Uterus (tissue), 4 donors: ENCODE data around the gene PACRG. TPM values are rescaled to one million over a fixed set of nuclear protein-coding genes. Genes with fewer than 3 reads are reported as not detected.

Source experiments
- DNase-seq, 2 donors: peaks; one replicate each; pipeline ENCODE4 v3.0.0-alpha.2; 2019 to 2020
- H3K27ac ChIP-seq, 2 donors: fragments of 200-600 bp; sonication (generic); 1 replicate in 1 of 2; 2 replicates in 1 of 2; pipeline ENCODE4 v1.5.1; 2016 to 2018
- H3K27me3 ChIP-seq, 2 donors: fragments of 200-600 bp; sonication (generic); one replicate each; pipeline ENCODE4 v1.5.1; 2018 to 2019; ENCODE audit warnings: control low read depth in 1 of 2
- H3K36me3 ChIP-seq, 2 donors: fragments of 200-600 bp; sonication (generic); one replicate each; pipeline ENCODE4 v1.5.1; 2019; ENCODE audit warnings: control low read depth in 1 of 2
- H3K4me1 ChIP-seq, 2 donors: fragments of 200-600 bp; sonication (generic); one replicate each; pipeline ENCODE4 v1.5.1; 2018 to 2019; ENCODE audit warnings: control low read depth in 1 of 2
- H3K4me3 ChIP-seq, 2 donors: fragments of 200-600 bp; sonication (generic); 1 replicate in 1 of 2; 2 replicates in 1 of 2; pipeline ENCODE4 v1.5.1; 2018 to 2019; ENCODE audit warnings: mild to moderate bottlenecking in 1 of 2
- H3K9me3 ChIP-seq, 2 donors: fragments of 200-600 bp; sonication (generic); one replicate each; pipeline ENCODE4 v1.5.1; 2019; ENCODE audit warnings: control low read depth in 1 of 2
- CTCF ChIP-seq, 4 experiments: fragments of 200-600 bp in 2 of 4; fragments of 450-650 bp in 2 of 4; sonication (generic) in 2 of 4; IDR thresholded peaks; one replicate each; pipeline ENCODE4 v1.5.1; 2016 to 2019; ENCODE audit warnings: antibody characterized with exemption in 4 of 4, mild to moderate bottlenecking in 2 of 4, moderate library complexity in 1 of 4
- POLR2A ChIP-seq, 2 donors: fragments of 450-650 bp; IDR thresholded peaks; one replicate each; pipeline ENCODE4 v1.6.1; 2016; ENCODE audit warnings: antibody characterized with exemption in 2 of 2, mild to moderate bottlenecking in 1 of 2, moderate library complexity in 1 of 2
- intact Hi-C: fragments of 100-400 bp; cut with DNase I; formaldehyde crosslinking; loops from one replicate; pipeline ENCODE4 v1.15.1; 2023; ENCODE audit warnings: low total_unique reads
- total RNA-seq, 4 donors: library from RNA; depleted of rRNA in 3 of 4; stranded (reverse); fragments of >200 nt in 3 of 4; gene quantifications; one replicate each; pipeline versions ENCODE4 v1.1.0 to v1.2.4, GENCODE V29; 2014 to 2023
- donor health status: DM: yes; HTN: yes; CAD: no.

The PACRG gene
- total RNA-seq, 4 donors from 2014 or later, result 4.6 to 12.3 (median 7.5) TPM

DNA sequence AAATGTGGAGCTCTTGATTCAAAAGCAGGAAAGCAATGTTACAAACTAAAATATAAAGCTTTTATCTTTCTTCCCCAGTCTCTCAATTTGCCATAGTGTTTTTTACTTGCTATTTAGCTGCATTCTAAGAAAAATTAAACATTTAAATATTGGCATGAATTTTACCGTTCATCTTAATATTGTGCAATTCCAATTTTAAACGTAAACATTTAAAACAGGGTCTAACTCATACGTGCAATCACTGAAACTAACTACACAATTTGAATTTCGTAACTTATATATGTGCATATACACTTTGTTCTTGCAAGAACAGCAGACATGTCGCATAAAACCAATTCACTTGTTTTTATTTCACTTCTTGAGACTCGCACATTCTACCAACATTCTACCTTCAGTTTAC lies 405.9 kb downstream of the PACRG start:
- no peaks in the 10 kb centered on the region for H3K27me3 ChIP-seq
- no peaks in the 10 kb centered on the region for H3K9me3 ChIP-seq
- no peak for DNase-seq
- no peaks in the 10 kb centered on the region for H3K36me3 ChIP-seq
- no peak overlapping the region for H3K27ac ChIP-seq
- TF ChIP-seq CTCF (IDR thresholded peaks at IDR 0.05), result no peak
- TF ChIP-seq POLR2A (IDR thresholded peaks at IDR 0.05), result no peak
- H3K4me1 ChIP-seq, result no peaks in the 10 kb centered on the region
- H3K4me3 ChIP-seq, result no peak overlapping the region
- intact Hi-C loops, result no loop called here

GRCh38 chr6:163136681-163137397 lies 409.1 kb downstream of the PACRG start:
- no peaks in the 10 kb centered on the region for H3K9me3 ChIP-seq
- no peaks in the 10 kb centered on the region for H3K36me3 ChIP-seq
- TF ChIP-seq POLR2A (IDR thresholded peaks at IDR 0.05) (no peak), CTCF (IDR thresholded peaks at IDR 0.05) (no peak)
- intact Hi-C loops, result no loop called here
- H3K27me3 ChIP-seq, result no peaks in the 10 kb centered on the region
- DNase-seq, result no peak
- H3K4me3 ChIP-seq, result no peak overlapping the region
- no peak overlapping the region for H3K27ac ChIP-seq
- no peaks in the 10 kb centered on the region for H3K4me1 ChIP-seq

- no peak for TF ChIP-seq CTCF (IDR thresholded peaks at IDR 0.05)
- H3K4me1 ChIP-seq, result no peaks in the 10 kb centered on the region
Observed at GRCh38 chr6:163137398-163137881, 409.7 kb downstream of the PACRG start.

DNA sequence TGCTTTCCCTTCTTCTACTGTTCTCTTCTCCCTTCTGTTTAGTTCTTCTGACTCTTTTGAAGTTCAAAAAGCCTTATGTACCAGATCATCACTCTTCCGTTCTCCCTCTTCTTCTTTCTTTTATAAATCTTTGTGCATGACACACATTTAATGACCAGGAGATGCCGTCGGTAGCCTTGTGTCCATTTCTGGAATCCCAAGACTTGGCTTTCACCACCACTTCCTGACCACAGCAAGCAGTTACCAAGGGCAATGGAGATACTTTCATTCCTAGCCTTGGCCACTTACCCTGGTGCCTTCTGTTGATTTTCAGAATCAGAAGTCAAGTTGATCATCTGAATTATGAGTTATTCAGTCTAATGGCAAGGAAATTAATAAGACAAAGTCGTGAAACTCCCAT lies 418.3 kb downstream of the PACRG start:
- no peaks in the 10 kb centered on the region for H3K4me1 ChIP-seq
- intact Hi-C loops, result no loop called here
- no peaks in the 10 kb centered on the region for H3K9me3 ChIP-seq
- TF ChIP-seq CTCF (IDR thresholded peaks at IDR 0.05) (no peak), POLR2A (IDR thresholded peaks at IDR 0.05) (no peak)
- H3K36me3 ChIP-seq, result no peaks in the 10 kb centered on the region
- no peak overlapping the region for H3K4me3 ChIP-seq
- no peak overlapping the region for H3K27ac ChIP-seq
- no peaks in the 10 kb centered on the region for H3K27me3 ChIP-seq
- DNase-seq, result no peak

More at GRCh38 chr6:163137398-163137881, 409.7 kb downstream of the PACRG start:
- no peaks in the 10 kb centered on the region for H3K36me3 ChIP-seq
- no peak overlapping the region for H3K4me3 ChIP-seq
- DNase-seq, result no peak
- H3K9me3 ChIP-seq, result no peaks in the 10 kb centered on the region
- no peaks in the 10 kb centered on the region for H3K27me3 ChIP-seq
- H3K27ac ChIP-seq, result no peak overlapping the region
- intact Hi-C loops, result no loop called here

GRCh38 chr6:163147994-163148393 lies 420.2 kb downstream of the PACRG start:
- Histone ChIP-seq H3K4me3 (no peak overlapping the region), H3K36me3 (no peaks in the 10 kb centered on the region), H3K27me3 (no peaks in the 10 kb centered on the region), H3K4me1 (no peaks in the 10 kb centered on the region), H3K9me3 (no peaks in the 10 kb centered on the region), H3K27ac (no peak overlapping the region)
- TF ChIP-seq POLR2A (IDR thresholded peaks at IDR 0.05), result no peak
- intact Hi-C loops, result no loop called here
- no peak for DNase-seq
